ENCODE measurements around the gene FGB.

GRCh38 chr4:154579927-154580326 lies 17.1 kb downstream of the FGB start:
- TF ChIP-seq POLR2A (IDR thresholded peaks at IDR 0.05; ENCODE audit: low read depth), result no peak
- TF ChIP-seq CTCF (IDR thresholded peaks at IDR 0.05), result no peak
- no peak for TF ChIP-seq POLR2AphosphoS5 (IDR thresholded peaks at IDR 0.05)
- TF ChIP-seq EP300 (IDR thresholded peaks at IDR 0.05), result no peak

Measured in esophagus muscularis mucosa (tissue), 4 donors.